ENCODE results near the gene OR7A10. TPM values are rescaled to one million over a fixed set of nuclear protein-coding genes. Genes with fewer than 3 reads are reported as not detected.

OR7A10 gene
- not detected for total RNA-seq
- long read RNA-seq: 0 reads

DNA sequence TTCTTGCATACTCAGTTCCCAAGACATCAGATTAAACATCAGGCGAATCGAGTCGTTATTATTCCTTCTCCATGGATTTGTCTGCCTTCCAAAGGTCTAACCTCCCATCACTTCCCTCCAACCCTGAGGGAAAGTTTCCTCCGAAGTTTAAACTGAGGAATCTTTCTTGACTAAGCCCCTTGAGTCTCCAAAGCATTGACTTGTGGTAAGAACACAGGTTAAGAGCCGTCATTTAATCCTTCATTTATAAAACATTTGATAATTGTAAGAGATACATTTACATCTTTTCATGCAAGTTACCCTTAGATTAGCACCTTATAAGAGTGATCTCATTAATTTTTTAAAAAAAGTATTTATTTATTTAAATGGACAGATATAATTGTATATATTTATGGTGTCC is at the start of gene OR7A10:
TSS of gene OR7A10 (minus strand) at position 101 of the 400 bp plus-strand sequence. CDS start 7,045 bp downstream, outside the sequence.
- H3K27ac ChIP-seq: no peak within 1 kb of the TSS
- intact Hi-C loops (cut with DNase I): no loop called here
- peaks cover 18% of the 10 kb centered on the region for H3K27me3 ChIP-seq (ENCODE audit: low read depth)
- H3K4me1 ChIP-seq: no peaks in the 10 kb centered on the region
- H3K36me3 ChIP-seq: no peaks in the 10 kb centered on the region
- DNase-seq (no peak), ATAC-seq (no peak)
- H3K4me3 ChIP-seq: no peak within 1 kb of the TSS
- TF ChIP-seq, protein P1, sequence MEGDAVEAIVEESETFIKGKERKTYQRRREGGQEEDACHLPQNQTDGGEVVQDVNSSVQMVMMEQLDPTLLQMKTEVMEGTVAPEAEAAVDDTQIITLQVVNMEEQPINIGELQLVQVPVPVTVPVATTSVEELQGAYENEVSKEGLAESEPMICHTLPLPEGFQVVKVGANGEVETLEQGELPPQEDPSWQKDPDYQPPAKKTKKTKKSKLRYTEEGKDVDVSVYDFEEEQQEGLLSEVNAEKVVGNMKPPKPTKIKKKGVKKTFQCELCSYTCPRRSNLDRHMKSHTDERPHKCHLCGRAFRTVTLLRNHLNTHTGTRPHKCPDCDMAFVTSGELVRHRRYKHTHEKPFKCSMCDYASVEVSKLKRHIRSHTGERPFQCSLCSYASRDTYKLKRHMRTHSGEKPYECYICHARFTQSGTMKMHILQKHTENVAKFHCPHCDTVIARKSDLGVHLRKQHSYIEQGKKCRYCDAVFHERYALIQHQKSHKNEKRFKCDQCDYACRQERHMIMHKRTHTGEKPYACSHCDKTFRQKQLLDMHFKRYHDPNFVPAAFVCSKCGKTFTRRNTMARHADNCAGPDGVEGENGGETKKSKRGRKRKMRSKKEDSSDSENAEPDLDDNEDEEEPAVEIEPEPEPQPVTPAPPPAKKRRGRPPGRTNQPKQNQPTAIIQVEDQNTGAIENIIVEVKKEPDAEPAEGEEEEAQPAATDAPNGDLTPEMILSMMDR (IDR thresholded peaks at IDR 0.05): no peak
- H3K9me3 ChIP-seq: no peaks in the 10 kb centered on the region

DNA sequence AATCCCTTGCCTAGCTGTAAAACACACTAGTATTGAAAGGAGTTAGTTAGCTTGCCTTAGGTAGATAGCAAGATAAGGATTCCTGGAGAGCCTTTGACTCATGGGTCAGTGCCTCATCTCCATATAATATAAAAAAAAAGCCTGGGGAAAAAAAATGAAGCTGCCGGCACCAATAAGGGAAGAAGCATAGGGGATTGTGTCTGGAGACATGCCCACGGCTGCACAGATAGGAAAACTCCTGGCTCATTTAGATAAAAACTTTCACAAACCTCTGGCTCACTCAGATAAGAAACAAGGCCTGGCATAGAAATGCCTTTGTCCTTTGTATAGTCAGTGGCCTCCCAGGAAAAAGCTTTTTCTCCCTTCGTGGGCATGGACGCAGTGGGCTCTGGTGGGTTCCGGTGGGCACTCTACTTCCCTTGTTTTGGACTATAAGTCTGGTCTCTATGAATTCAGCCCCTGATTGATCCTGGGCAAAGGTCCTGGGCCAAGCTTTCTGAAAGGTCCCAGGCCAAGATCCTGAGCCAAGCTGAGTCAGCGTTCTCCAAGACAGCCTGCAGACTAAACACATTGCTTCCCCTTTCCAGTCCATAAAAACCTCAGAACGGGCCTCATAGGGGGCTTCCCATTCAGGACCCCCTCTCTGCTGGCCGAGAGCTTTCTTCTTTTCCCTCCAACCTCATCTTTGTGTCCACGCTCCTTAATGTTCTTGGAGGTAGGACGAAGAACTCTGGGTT is 42.1 kb upstream of the OR7A10 start:
- Histone ChIP-seq H3K4me3 (no peak overlapping the region), H3K4me1 (peaks cover 5% of the 10 kb centered on the region), H3K27ac (no peak overlapping the region), H3K9me3 (no peaks in the 10 kb centered on the region), H3K27me3 (ENCODE audit: low read depth) (peaks cover 5% of the 10 kb centered on the region), H3K36me3 (no peaks in the 10 kb centered on the region)
- TF ChIP-seq, protein P1 (IDR thresholded peaks at IDR 0.05): no peak
- intact Hi-C loops (cut with DNase I): no loop called here
- ATAC-seq (peak in 1 of 2 donors; percentile 25), DNase-seq (no peak)

DNA sequence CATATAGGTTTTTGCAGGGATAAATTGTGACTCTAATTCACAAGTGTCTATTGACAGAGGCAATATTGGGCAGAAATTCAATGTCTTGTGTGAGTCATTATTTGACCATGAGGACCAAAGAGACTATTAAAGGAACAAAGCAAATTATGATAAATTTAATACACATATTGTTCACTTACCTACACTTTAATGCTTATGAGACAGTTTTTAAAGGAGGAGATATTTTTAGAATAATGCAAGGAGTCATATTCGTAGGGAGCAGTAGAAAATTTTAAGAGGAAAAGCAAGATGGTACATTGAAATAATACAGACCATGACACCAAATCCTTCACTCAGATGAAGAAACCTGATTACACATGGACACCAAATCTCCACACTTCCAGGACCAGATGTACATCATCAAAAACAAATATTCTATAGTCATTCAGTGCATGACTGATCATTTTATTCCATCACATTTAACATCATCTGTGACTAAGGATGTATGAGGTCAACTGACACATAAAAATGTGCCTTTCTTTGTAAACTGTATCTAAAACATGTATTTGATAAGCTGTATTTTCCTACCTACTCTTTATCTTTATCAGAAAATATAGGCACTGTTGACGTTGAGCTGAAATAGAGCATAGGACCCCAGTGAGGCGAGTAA is 41.4 kb upstream of the OR7A10 start:
- no peak overlapping the region for H3K4me3 ChIP-seq
- intact Hi-C loops (cut with DNase I): no loop called here
- no peak overlapping the region for H3K27ac ChIP-seq
- H3K9me3 ChIP-seq: no peaks in the 10 kb centered on the region
- peaks cover 5% of the 10 kb centered on the region for H3K4me1 ChIP-seq
- ATAC-seq: no peak
- no peak for DNase-seq
- peaks cover 5% of the 10 kb centered on the region for H3K27me3 ChIP-seq (ENCODE audit: low read depth)
- H3K36me3 ChIP-seq: no peaks in the 10 kb centered on the region
- TF ChIP-seq, protein P1 (IDR thresholded peaks at IDR 0.05): no peak

- no peaks in the 10 kb centered on the region for H3K36me3 ChIP-seq
- no peak for DNase-seq
- intact Hi-C loops (cut with DNase I): no loop called here
These were observed 37.3 kb upstream of the OR7A10 start, which contains the start of gene OR7A17 for GRCh38 chr19:14886032-14886431. TSS of gene OR7A17 (minus strand) at chr19:14886132. CDS start at chr19:14881355, 4,777 bp downstream.

DNA sequence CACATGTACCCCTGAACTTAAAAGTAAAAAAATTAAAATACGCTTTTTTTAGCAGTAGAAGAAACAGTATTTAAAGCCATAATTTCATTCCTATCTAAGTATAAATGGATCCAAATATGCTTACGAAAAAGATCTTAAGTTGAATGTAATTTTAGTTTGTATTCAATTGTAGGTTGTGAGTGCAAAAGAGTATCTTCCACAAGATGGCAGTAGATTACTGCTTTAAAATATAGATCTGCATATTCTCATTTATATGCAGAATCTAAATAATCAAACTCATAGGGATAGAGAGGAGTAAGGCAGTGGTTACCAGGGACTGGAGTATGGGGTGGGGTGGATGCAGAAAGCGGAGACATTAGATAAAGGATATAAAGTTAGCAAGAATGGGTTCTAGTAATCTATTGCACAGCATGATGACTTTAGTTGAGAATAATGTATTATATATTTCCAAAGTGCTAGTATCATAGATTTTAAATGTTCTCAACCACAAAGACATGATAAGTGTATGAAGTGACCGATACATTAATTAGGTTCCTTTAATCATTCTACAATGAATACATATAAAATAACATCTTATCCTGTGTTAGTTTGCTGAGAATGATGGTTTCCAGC is 23.0 kb upstream of the OR7A10 start:
- no peak overlapping the region for H3K4me3 ChIP-seq
- no peak overlapping the region for H3K27ac ChIP-seq
- DNase-seq (no peak), ATAC-seq (no peak)
- intact Hi-C loops (cut with DNase I): no loop called here
- H3K9me3 ChIP-seq: no peaks in the 10 kb centered on the region
- no peaks in the 10 kb centered on the region for H3K4me1 ChIP-seq
- TF ChIP-seq, protein P1 (IDR thresholded peaks at IDR 0.05): peak; percentile 39
- H3K27me3 ChIP-seq (ENCODE audit: low read depth): no peaks in the 10 kb centered on the region
- H3K36me3 ChIP-seq: no peaks in the 10 kb centered on the region

More at GRCh38 chr19:14886032-14886431, 37.3 kb upstream of the OR7A10 start, which contains the start of gene OR7A17:
- Histone ChIP-seq H3K27ac (no peak within 1 kb of the TSS), H3K27me3 (ENCODE audit: low read depth) (peaks cover 4% of the 10 kb centered on the region), H3K4me3 (no peak within 1 kb of the TSS), H3K9me3 (no peaks in the 10 kb centered on the region), H3K4me1 (peaks cover 5% of the 10 kb centered on the region)
- ATAC-seq: no peak
- TF ChIP-seq, protein P1 (IDR thresholded peaks at IDR 0.05): no peak

Data from lower lobe of right lung (tissue), 2 donors.